HG03565 (cell line): ENCODE results near the gene EIF4E2.

Experiments used
- ATAC-seq: cut with Tn5 transposase; IDR thresholded peaks from one replicate; pipeline ENCODE4 v1.9.1; 2021; ENCODE audit warnings: mild to moderate bottlenecking, moderate library complexity; ENCODE audit not compliant: unreplicated experiment

EIF4E2 gene, protein sequence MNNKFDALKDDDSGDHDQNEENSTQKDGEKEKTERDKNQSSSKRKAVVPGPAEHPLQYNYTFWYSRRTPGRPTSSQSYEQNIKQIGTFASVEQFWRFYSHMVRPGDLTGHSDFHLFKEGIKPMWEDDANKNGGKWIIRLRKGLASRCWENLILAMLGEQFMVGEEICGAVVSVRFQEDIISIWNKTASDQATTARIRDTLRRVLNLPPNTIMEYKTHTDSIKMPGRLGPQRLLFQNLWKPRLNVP

DNA sequence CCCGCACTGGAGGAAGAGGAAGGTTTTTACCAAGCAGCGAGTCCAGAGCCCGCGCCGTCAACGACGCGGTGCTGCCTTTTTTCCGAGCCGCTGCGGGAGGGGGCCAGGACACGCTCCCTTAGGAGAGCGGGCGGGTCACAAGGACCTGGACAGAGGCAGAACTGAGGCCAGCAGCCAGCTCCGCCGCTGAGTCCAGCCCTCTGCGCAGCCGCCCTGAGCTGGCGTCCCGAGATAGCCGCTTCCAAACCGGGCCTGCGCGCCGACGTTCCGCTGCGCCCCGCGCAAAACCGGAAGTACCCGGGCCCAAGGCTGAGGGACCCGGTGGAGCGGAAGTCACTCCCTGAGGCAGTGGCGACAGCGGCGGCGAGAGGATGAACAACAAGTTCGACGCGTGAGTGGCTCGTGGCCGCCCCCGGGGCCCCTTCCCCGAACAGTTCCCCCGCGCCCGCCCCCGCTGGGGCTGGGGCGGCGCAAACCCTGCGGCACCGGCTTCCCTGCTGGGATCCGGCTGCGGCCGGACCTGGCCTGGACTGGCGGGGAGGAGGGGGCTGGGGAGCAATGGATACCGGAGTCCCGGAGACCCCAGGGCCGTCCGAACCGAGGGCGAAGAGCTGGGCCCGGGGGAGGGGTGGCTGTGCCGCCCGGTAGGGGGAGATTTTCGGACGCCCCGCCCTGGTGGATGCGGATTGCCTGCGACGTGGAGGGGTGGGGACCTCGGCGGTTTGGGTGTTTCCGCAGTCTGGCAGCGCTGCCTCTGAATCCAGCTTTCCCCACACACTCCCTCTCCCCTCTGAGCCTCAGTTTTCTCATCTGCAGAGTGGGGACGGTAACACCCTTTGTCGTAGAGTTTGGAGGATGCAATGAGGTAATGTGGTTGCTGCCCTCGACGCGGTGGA, at the start of gene EIF4E2, which contains the start of gene TIGD1:
TSS of gene EIF4E2 (plus strand) at position 336 of the 896 bp plus-strand sequence. CDS start at position 372, 36 bp downstream.
TSS of gene TIGD1 (minus strand) at position 204 of the 896 bp plus-strand sequence. CDS start 675 bp downstream, outside the sequence.
- peak; percentile 80 for ATAC-seq

DNA sequence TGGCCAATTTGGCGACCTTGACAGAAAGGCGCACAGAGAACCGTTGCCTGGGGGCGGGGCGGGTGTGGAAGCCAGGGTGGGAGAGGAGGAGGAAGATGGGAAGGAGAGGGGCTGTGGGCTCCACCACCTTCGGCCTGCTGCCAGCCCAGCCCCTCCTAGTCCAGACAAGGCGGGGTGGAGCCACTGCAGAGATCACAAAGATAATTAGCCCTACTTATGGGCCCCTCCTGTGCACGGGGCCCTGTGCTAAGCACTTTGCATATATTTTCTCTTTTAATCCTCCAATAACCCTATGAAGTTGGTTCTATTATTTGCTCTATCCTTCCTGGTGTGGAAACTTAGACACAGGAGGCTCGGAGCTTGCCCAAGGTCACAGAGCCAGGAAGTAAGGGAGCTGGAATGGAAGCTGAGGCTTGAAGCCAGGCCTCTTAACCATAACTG, 49.1 kb upstream of the EIF4E2 start:
- ATAC-seq = no peak

DNA sequence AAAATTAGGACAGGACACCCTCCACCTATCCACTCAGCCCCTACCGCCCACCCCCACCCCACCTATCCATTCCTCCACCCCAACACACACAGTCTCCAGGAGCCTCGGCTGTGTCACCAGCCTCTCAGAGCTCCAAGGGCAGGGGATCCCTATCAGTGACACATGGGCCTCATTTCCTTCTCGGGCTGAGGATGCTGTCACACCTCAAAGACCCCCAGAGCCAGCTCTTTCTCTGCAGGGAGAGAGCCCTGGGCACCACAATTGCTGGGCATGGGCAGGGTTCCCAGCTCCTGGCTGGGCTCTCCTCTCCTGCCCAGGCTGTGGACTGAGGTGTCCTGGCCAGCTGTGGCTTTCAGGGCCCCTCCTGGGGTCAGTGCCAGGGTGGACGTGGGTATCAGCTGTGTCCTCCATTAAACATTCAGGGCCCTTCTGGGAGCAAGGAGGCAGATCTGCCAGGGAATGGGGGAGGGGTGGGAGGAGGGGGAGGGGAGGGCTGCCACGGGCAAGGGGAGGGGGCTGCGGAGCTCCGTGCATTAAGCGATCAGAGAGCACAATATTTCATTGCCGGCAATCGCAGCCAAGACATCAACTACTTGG, 48.6 kb upstream of the EIF4E2 start:
- ATAC-seq = no peak

DNA sequence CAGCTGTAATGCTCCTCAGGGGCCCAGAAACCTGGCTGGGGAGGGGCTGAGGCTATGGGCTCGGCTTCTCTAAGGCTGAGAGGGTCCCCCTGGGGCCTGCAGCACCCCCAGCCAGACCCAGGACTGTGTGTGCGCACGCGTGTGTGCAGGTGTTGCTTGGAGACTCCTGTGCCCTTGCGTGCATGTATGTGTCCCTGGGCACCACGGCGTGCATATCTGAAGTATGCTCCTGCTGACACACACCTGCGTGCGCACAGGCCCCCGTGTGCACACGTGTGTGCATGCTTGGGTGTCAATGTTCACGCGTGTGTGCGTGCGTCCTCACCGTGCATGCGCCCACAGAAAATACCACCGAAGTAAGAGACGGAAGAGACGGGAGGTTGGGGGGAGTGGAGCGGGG, 48.0 kb upstream of the EIF4E2 start:
- ATAC-seq = no peak

DNA sequence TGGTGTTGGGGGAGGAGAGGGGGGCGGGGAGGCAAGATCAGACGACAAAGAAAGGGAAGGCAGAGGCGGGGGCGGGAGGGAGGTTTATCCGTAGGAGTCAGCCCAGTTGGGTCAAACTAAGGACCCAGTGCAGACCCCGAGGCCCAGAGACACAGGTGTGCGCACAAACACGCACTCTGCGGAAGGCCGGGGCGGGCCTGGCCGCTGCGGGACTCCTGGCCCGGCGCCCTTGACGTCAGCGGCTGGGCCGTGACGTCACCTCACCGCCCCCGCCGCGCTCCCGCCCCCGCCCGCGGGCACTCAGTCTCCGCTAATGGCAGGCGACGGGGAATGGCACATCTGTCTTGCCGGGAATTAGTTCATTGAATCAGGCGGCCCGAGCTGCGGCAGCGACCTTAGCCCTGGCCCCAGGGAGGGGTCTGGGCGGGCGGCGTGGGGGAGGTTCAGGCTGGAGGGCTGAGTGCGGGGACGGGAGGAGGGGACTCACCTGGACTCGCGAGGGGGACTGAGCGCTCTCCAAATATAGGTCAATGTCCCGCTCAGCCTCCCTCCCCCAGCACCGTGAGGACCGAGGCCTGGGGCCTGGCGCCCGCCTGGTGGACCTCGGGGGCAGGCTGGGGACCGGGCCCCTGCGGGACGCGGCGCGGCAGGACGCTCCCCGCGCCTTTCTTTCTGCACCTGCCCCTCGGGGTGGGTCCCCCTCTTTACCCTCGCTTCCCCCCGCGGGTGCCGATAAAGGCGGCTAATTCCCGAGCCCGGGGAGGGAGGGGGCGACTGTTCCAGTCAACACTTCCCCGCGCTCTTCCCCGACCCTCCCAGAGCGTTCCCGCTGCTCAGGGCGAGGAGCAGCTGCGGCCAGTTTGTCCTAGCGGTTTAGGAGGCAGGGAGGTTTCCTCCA, 47.3 kb upstream of the EIF4E2 start:
- no peak for ATAC-seq

DNA sequence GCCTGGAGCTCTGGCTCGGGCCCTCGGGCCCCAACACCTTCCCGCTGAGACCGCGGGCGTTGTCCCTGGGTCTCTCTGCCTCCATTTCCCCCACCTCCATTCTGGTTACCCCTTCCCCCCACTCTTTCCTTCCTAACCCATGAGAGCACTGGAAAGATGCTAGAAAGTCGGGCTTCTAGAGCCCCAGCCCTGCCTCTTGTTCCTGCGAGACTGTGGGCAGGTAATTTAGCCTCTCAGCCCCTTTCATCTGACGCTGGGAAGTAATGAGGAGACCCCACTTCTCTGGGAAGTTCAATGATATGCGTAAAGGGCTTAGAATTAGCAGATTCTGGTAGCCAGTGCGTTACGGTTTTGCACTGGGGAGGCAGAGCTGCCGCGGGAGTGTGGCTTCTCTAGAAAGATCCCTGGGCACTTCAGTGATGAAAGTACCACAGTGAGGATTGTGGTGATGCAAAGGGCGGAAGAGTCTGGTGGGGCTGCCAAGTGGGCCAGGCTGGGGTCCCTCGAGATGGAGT, 46.6 kb upstream of the EIF4E2 start:
- no peak for ATAC-seq

DNA sequence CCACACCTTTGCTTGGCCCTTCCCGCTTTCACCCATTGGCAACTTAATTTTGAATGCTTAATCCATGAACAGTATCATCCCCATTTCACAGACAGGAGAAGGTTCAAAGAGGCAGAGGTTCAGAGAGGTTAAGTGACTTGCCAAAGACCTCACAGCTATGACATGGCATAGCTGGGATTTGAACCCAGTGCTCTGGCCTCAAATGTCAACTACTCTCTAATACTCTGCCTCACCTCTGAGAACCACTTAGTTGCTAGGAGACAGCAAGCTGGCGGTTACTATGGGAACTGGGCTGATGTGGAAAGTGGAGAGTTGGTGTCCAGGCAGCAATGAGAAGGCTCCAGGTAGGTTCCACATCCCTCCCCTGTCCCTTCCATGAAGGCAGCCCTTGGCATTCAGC, 46.1 kb upstream of the EIF4E2 start:
- no peak for ATAC-seq

DNA sequence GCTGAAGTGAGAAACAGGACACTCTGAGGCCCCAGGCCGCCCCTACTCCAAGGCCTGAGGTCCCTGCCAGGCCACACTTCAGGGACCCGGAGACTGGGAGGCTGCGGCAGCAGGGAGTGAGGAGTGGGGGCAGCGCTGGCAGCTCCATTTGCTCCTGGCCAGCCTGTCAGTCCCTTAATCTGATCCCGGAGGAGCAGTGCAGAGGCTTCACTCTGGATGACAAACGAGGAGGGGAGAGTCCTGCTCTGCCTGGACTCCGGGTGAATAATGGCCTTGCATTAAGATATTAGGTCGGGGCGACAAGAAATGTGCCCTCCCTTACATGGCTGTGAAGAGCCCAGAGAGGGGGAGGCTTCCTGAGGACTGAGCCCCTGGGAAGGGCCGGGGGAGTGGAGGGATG, 44.6 kb upstream of the EIF4E2 start:
- ATAC-seq = no peak

DNA sequence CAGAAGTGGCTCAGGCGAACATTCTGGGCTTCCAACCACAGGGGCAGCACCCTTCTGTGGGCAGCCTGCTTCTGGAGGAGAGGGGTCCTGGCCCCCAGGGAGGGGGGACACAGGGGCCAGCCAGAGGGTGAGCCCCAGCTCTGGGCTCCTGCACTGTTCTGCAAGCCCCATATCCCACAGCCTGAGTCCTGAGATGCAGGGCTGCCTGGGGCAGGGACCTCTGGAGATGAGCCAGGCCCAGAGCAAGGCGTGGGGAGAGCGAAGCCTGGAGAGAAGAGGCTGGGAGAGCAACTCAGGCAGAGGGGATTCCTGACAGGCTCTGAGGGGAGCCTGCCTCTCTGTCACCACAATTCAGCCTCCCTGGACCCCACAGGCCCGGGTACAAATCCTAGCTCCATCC, 43.8 kb upstream of the EIF4E2 start:
- ATAC-seq = no peak

DNA sequence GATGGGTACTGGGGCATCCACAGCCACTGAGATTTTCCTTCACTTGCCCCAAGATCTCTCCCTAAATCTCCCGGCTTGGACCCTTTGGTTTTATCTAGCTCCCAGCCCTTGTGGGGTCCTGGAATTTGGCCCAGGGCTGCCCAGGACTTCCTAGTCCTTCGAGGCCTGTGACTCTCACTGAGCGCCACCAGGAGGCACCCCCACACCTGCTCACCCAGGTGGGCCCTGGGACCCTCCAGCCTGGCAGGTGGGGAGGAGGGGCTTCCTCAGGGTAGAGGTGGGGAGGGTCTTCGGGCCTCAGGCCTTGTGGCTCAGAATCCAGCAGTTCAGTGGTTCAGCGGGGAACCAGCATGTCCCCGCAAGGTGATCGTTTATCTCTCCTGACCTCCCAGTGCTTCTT, 42.2 kb upstream of the EIF4E2 start:
- ATAC-seq = no peak

DNA sequence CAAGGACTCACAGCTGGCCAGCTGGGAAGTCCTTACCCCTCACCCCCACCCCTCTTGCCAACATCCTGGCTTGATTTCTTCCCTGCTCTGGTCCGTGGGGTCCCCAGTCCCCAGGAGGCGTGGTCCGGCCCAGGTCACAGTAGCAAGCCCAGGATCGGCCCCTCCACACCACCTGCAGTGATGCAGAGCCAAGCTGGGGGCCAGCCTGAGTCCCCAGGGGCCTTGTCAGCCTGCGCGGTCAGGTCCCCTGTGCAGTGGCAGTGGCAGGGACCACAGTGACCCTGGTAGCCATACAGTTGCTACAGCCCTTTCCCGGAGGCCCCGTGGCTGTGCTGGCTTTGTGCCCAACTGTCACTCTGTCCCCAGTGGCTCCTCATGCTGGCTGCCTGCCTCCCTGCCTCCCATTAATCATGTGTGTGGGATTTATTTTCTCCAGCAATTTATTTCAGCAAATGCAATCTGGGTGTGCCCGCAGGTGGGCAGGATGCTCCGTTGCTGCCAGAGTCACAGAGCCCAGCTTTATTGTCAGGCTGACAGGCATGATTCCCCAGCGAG, 39.1 kb upstream of the EIF4E2 start:
- no peak for ATAC-seq

DNA sequence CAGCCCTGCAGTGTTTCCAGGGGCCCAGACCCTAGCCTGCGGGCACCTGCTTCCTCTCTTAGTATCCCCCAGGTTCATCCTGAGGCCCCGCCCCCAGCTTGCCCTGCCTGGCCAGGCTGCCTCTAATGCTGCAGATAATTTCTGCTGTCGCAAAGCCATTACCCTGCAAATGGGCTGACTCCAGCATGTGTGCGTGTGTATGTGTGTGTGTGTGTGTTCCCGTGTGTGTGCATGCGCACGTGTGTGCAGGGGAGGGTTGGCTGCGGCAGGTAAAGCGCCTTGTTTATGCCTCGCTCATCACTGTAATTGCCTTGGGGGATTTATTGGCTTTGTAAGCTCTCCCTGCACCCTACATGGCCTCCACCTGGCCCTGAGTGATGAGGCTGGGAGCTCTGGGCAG, 37.9 kb upstream of the EIF4E2 start:
- ATAC-seq = no peak

DNA sequence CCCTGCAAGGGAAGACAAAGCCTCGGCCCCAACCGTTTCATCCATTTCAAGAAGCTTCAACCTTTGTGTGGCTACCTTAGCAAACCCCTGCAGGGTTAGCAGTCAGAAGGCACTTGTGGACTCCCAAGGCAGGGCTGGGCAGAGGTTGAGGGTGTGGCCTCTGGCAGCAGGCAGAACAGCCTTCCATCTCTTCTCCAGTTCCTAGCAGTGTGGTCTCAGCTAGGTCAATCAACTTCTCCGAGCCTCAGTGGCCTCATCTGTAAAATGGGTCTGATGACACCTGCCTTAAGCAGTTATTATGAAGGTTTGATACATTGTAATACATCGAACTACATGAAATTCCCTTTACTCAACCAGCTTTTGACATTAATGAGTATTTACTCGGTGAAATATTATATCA, 37.1 kb upstream of the EIF4E2 start:
- no peak for ATAC-seq

DNA sequence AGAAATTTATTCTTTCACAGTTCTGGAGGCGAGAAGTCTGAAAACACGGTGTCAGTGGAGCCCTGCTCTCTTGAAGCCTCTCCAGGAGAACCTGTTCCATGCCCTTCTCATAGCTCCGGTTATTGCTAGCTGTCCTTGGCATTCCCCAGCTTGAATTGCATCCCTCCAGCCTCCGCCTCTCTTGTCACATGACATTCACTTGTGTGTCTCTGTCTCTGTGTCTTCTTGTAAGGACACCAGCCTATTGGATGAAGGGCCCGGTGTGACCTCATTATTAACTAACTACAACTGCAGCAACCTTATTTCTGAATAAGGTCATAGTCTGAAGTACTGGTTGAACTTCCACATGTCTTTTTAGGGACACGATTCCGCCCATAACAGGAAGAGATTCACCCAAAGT, 34.9 kb upstream of the EIF4E2 start:
- ATAC-seq = no peak

DNA sequence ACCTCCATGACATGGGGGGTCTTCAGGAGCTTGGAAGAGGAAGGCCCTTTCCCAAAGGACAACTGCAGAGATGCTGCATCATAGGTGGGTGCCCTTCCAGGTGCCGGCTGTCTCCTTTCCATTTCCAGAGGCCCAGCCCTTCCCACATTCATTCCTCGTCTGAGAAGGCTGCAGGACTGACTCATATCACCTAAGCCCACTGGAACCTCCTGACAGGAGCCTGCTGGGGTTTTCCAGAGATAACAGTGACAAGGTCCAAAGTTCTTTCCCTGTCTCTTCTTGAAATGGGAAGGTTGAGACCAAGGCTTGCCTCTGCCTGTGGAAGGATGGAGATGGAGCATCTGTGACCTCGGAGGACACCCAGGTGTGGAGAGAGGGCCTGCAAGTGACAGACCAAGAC, 33.9 kb upstream of the EIF4E2 start:
- no peak for ATAC-seq

DNA sequence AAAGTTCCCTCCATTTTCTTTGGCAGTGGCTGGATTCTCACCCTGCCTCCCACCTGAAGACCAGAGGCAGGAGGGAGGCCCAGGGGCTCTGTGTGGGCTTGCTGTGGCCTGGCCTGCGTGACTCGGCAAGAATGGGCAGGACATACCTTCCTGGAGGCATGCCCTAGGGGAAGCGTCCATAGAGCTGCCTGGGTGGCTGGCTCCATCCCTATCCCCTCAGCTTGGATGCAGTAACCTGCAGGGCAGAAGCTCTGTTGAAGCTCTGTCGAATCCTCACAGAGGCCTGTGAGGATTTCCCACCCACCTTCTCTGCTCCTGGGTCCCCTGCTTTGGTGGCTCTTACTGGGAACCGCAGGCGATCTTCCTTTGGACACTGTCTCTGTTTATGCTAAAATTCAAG, 31.6 kb upstream of the EIF4E2 start:
- ATAC-seq = no peak

DNA sequence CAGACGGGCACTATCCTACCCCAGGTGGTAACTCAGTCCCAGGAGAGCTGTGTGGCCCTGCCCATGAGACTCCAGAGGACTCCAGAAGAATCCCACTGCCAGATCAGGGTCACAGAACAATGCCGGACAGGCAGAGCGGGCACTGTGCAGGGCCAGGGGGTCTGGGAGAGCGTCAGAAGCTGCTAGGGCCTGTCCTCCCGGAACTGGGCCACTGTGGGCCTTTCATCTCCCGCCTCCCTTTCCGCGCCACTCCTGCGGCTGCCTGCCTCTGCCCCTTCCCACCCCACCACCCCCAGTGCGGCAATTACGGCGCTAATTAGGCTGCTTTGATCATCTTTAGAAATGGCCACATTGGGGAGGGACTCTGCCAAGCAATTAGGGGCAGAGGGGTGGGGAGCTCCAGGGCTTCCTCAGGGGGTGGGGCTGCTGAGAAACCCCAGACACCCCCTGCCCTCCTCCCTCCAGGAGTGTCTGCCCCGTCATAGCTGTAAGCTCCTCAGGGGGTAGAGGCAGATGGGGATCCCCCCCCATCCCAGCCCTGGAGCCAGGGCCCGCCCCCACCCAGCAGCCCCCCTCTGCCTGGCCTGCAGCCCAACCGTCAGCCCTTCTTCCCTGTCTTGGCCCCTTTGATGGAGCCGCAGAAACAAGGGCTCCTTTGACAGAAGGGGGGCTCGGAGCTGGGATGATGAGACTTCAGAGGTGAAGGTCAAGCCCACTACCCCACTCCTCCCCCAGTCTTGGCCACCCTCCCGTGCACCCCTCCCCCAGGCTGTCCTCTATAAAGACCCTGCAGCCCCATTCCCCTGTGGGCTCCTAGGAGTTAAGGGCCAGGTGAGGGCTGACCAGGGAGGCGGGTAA, 30.7 kb upstream of the EIF4E2 start, which contains the start of gene PRSS56:
TSS of gene PRSS56 (plus strand) at position 808 of the 858 bp plus-strand sequence. CDS start 211 bp downstream, outside the sequence.
- ATAC-seq = no peak

DNA sequence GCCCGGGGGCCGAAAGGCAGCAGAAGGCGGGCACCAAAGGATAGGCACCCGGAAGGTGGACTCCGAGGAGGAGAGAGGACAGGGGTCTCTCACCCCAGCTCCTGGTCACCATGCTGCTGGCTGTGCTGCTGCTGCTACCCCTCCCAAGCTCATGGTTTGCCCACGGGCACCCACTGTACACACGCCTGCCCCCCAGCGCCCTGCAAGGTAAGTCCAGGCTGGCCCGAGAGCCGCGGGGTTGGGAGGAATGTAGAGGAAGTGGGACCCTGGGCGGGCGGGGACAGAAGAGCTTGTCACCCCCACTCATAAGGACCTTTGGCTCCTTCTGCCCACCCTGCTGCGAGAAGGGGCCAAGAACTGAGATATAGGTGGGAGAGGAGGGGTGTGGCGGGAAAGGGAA, 30.0 kb upstream of the EIF4E2 start:
- ATAC-seq = no peak

DNA sequence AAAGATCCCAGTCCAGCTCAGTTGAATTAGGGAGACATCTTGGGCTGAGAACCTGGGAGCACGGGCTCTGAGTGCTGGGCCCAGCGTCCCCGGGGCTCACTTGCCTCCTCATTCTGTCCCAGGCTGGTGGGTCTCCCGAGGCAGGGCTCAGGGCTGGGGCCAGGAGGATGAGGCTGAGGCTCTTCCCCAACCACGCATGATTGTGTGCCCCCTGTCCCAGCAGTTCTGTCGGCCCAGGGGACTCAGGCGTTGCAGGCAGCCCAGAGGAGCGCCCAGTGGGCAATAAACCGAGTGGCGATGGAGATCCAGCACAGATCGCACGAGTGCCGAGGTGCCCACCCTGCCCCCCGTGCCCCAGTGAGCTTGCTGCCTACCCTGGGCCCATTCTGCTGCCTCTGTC, 29.4 kb upstream of the EIF4E2 start:
- no peak for ATAC-seq
